H1 (cell line): ENCODE data around the gene MDM4. TPM values are rescaled to one million over a fixed set of nuclear protein-coding genes. Genes with fewer than 3 reads are reported as not detected.

Source experiments
- PHF8 ChIP-seq: fragments of 200-600 bp; sonication (generic); conservative IDR thresholded peaks from 2 replicates; pipeline ENCODE4 v1.7.1; 2012; ENCODE audit warnings: low read depth, mild to moderate bottlenecking, inconsistent platforms, low read length, moderate library complexity
- SRF ChIP-seq: IDR thresholded peaks from 2 replicates; pipeline ENCODE4 v1.6.1; 2011; ENCODE audit warnings: mild to moderate bottlenecking, low read depth, low read length, moderate library complexity
- polyA plus RNA-seq, 7 experiments: library from polyadenylated mRNA; depleted of rRNA in 3 of 7; stranded (reverse) in 5 of 7; unstranded in 2 of 7; fragments of >200 nt in 5 of 7; fragments of 200-250 nt in 2 of 7; gene quantifications; 1 replicate in 5 of 7; 2 replicates in 1 of 7; 4 replicates in 1 of 7; pipeline versions ENCODE4 v1.2.1 to v1.2.3, GENCODE V29; 2011 to 2013; ENCODE audit warnings: missing spikeins in 2 of 7, mixed read lengths in 2 of 7
- total RNA-seq: library from RNA; stranded (reverse); fragmentation: NEBNext Ultra II Directional; extraction: Animal tissue kit (Norgen Biotek cat#: 25700); gene quantifications from 2 replicates; pipeline ENCODE4 v1.2.1, GENCODE V29; 2021

Gene MDM4
- total and polyA plus RNA-seq, 2 of the 8 experiments (the other 6 are each of a cell fraction or from before 2014, with no cell fraction given): 10.8 to 84.9 TPM

GRCh38 chr1:204549313-204549712, 33.1 kb downstream of the MDM4 start (continued):
- TF ChIP-seq SRF (no peak), PHF8 (no peak)
